Choroid plexus epithelial cell (primary cell): ENCODE data around the gene PPP1R8.

Experiments
- DNase-seq: peaks from one replicate; pipeline ENCODE4 v3.0.0-alpha.2; 2010; ENCODE audit warnings: low read depth
- H3K4me3 ChIP-seq: 2 replicates; pipeline ENCODE4 v1.5.1; 2011; ENCODE audit warnings: low read depth, mild to moderate bottlenecking, control low read depth, low read length, moderate library complexity
- TF ChIP-seq, protein P1 (sequence below): conservative IDR thresholded peaks from 2 replicates; pipeline ENCODE4 v1.5.1; 2011; ENCODE audit warnings: low read depth, mild to moderate bottlenecking, control low read depth, inconsistent platforms, low read length, moderate library complexity

Gene PPP1R8

DNA sequence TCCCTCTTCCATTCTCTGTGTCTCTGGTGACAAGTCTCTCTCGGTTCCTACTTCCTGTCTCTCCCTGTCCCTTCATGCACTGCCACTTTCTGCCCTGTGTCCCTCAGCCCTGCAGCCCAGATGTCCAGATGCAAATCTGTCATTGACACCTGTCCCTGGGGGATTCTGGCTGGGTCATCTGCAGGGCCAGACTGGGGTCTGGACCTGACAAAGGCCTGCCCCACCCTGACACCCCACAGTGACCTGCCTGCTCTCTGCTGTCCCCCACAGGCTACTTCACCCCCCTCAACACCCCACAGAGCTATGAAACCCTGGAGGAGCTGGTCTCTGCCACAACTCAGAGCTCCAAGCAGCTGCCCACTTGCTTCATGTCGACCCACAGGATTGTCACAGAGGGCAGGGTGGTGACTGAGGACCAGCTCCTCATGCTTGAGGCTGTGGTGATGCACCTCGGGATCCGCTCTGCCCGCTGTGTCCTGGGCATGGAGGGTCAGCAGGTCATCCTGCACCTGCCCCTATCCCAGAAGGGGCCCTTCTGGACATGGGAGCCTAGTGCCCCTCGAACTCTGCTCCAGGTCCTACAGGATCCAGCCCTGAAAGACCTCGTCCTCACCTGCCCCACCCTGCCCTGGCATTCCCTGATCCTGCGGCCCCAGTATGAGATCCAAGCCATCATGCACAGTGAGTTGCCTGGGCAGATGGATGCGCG, 48.9 kb downstream of the PPP1R8 start:
- TF ChIP-seq, protein P1, sequence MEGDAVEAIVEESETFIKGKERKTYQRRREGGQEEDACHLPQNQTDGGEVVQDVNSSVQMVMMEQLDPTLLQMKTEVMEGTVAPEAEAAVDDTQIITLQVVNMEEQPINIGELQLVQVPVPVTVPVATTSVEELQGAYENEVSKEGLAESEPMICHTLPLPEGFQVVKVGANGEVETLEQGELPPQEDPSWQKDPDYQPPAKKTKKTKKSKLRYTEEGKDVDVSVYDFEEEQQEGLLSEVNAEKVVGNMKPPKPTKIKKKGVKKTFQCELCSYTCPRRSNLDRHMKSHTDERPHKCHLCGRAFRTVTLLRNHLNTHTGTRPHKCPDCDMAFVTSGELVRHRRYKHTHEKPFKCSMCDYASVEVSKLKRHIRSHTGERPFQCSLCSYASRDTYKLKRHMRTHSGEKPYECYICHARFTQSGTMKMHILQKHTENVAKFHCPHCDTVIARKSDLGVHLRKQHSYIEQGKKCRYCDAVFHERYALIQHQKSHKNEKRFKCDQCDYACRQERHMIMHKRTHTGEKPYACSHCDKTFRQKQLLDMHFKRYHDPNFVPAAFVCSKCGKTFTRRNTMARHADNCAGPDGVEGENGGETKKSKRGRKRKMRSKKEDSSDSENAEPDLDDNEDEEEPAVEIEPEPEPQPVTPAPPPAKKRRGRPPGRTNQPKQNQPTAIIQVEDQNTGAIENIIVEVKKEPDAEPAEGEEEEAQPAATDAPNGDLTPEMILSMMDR: no peak
- no peak for DNase-seq

DNA sequence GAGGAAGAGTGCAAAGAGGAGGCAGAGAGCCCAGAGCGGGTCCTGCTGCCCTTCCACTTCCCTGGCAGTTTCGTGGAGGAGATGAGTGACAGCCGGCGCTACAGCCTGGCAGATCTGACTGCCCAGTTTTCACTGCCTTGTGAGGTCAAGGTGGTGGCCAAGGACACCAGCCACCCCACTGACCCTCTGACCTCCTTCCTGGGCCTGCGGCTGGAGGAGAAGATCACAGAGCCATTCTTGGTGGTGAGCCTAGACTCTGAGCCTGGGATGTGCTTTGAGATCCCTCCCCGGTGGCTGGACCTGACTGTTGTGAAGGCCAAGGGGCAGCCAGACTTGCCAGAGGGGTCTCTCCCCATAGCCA, 51.9 kb downstream of the PPP1R8 start:
- TF ChIP-seq, protein P1: no peak
- H3K4me3 ChIP-seq: no peak overlapping the region
- no peak for DNase-seq

More for the DNA sequence above, 48.9 kb downstream of the PPP1R8 start:
- H3K4me3 ChIP-seq: no peak overlapping the region

DNA sequence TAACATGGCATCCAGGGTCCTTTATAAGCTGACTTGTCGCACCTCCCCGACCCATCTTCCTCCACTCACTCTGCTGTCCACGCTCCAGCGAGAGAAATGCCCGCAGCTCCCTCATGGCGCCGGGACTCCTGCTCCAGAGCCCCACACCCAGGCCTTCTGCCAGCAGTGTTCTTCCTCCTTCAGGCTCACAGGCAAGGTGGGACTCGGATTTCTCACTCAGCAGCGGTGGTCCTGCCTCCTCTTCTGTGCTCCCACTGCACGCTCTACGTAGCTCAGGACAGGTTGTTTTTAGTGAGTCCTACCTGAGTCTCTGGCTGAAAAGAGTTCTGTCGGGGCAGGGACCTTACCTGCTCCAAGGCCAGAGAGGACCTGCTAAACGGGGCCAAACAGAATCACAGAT, 53.0 kb downstream of the PPP1R8 start:
- no peak overlapping the region for H3K4me3 ChIP-seq
- TF ChIP-seq, protein P1: no peak
- no peak for DNase-seq

DNA sequence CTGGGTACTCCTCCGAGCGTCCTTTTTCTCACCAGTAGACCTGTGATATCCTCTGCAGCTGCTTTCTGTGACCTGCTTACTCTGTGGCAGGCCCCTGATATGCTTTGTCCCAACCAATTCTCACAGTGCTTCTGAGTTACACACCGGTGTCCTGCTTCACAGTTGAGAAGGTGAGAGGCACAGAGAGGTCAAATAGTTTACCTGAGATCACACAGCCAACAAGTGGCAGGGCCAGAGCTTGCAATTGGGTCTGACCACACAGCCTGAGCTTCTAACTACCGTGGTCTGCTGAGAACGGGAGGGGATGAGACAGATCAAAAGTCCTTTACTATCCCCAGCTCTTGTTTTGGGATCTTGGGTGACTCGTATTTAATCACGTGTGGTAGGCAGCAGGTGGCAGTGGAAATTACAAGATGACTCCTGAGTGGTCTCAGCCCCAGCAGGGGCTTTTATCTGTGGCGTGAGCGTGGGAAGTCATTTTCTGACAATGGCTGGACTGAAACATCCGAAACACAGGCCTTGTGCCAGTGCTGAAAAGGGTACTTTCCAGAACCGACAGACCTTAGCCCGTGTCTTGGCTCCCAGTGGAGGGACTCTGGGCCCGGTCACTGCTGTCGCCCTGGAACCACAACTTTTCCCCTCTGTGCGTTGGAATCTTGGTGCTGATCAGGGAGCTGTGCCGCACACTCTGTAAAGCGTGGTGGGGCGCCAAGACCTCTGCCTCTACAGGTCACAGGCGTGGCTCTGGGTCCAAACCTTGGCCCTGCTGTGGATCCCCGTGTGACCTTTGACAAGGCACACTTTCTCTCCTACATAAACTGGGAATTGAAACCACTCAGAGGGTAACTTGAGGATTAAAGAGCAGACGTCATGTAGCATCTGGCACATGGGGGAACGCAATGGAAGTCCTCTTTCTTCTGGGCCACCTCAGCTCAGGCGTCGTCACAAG, 53.7 kb downstream of the PPP1R8 start:
- DNase-seq: no peak
- H3K4me3 ChIP-seq: no peak overlapping the region
- TF ChIP-seq, protein P1: no peak

DNA sequence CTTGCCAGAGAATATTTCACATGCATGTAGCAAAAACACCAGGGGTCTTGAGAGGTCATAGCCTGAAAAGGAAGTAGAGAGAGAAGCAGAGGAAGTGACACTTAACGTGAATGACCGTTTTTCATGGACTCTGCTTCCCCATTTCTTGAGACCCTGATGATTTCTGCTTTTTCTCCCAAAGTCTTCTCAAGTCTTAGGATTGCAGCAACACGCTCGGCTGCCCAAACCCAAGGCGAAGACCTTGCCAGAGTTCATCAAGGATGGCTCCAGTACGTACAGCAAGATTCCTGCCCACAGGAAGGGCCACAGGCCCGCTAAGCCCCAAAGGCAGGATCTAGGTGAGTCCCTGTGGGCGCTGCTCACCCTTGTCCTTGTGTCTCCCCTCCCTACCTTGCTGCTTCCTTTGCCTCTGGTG, 54.5 kb downstream of the PPP1R8 start:
- TF ChIP-seq, protein P1: no peak
- DNase-seq: no peak
- H3K4me3 ChIP-seq: no peak overlapping the region

DNA sequence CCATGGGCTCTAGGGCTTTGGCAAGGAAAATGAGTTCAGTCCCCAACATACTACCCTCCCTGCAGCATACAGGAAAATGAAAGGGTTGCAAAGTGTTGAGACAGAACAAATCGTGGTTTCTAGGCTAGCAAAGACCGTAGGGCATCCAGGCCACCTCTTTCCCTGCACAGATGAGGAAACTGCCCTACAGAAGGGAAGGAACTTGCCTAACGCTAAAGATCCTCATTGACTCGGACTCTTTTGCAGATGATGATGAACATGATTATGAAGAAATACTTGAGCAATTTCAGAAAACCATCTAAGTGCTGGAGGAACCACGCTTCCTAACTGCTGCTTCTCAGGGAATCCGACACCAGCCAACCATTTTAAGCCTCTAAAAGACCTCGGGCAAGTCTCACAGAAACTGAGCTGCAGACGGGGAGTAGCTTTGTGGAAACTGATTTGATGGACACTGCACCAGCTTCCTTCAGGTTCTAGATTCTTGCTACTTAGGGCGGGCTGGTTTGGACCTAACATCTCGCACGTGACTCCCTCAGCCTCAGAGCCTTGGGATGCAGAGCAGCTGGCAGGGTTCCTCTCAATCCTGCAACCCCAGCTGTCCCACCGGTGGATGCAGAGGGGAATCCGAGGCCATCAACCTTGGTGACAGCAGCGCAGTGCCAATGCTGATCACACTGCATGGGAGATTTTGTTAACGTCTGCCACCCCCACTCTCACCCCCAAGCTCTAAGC, 55.2 kb downstream of the PPP1R8 start:
- TF ChIP-seq, protein P1: no peak
- no peak for DNase-seq
- H3K4me3 ChIP-seq: no peak overlapping the region
